ENCODE data around the gene PLRG1.

DNA sequence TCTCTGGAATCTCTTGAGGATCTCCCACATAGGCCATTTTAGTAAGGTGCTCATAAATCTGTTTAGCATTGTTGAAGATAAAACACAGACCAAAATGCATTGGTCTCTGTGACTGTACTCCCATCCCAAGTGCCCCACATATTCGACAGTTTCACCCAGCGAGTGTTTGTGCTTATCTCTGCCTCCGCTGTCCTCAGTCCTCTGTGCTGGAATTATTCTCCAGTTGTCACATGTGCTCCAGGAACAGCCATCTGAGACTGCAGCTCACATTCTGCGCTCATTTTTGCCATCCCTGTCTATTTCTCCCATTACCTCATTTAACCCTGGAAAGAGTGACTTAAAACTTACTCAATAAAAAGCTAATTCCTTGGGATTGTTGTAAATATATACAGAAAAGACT, 31.0 kb downstream of the PLRG1 start:
- TF ChIP-seq, protein P1, sequence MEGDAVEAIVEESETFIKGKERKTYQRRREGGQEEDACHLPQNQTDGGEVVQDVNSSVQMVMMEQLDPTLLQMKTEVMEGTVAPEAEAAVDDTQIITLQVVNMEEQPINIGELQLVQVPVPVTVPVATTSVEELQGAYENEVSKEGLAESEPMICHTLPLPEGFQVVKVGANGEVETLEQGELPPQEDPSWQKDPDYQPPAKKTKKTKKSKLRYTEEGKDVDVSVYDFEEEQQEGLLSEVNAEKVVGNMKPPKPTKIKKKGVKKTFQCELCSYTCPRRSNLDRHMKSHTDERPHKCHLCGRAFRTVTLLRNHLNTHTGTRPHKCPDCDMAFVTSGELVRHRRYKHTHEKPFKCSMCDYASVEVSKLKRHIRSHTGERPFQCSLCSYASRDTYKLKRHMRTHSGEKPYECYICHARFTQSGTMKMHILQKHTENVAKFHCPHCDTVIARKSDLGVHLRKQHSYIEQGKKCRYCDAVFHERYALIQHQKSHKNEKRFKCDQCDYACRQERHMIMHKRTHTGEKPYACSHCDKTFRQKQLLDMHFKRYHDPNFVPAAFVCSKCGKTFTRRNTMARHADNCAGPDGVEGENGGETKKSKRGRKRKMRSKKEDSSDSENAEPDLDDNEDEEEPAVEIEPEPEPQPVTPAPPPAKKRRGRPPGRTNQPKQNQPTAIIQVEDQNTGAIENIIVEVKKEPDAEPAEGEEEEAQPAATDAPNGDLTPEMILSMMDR (conservative IDR thresholded peaks at IDR 0.05; ENCODE audit: low read length) = no peak
- TF ChIP-seq EZH2phosphoT487 (IDR thresholded peaks at IDR 0.05; ENCODE audit: borderline replicate concordance) = no peak
